HepG2 (cell line): Measurements from ENCODE around the gene VEGFB. TPM values are rescaled to one million over a fixed set of nuclear protein-coding genes. Genes with fewer than 3 reads are reported as not detected.
A peak's percentile ranks its signal among the peaks of the same experiment; 100 is the strongest.

Source experiments
- FOXP4 ChIP-seq: sonication (generic); formaldehyde crosslinking; IDR thresholded peaks from 2 replicates; pipeline ENCODE4 v1.4.0; 2020; ENCODE audit warnings: missing genetic modification reagents
- MAZ ChIP-seq, 2 experiments: sonication (generic) in 1 of 2; formaldehyde crosslinking in 1 of 2; IDR thresholded peaks; 2 replicates each; pipeline versions ENCODE4 v1.5.0 to v1.6.1; 2012 to 2020; ENCODE audit warnings: low read depth in 2 of 2, mild to moderate bottlenecking in 2 of 2, borderline replicate concordance in 1 of 2, improper control_type of control experiment in 1 of 2, low read length in 1 of 2, missing genetic modification reagents in 1 of 2, moderate library complexity in 1 of 2
- MXI1 ChIP-seq: IDR thresholded peaks from 3 replicates; pipeline ENCODE4 v1.6.1; 2012; ENCODE audit warnings: low read depth, low read length, inconsistent platforms, borderline replicate concordance
- PCBP1 ChIP-seq: fragments of 200-400 bp; formaldehyde crosslinking; IDR thresholded peaks from 2 replicates; pipeline ENCODE4 v1.6.1; 2017; ENCODE audit warnings: mild to moderate bottlenecking, low read depth, low read length, borderline replicate concordance
- ZNF556 ChIP-seq: sonication (generic); formaldehyde crosslinking; IDR thresholded peaks from 2 replicates; pipeline ENCODE4 v1.4.0; 2020; ENCODE audit warnings: mild to moderate bottlenecking, missing genetic modification reagents, borderline replicate concordance
- ZNF746 ChIP-seq: sonication (generic); formaldehyde crosslinking; IDR thresholded peaks from 2 replicates; pipeline ENCODE4 v1.8.0; 2022; ENCODE audit warnings: mild to moderate bottlenecking, missing genetic modification reagents
- ZNF776 ChIP-seq: sonication (generic); formaldehyde crosslinking; IDR thresholded peaks from 2 replicates; pipeline ENCODE4 v1.4.0; 2020; ENCODE audit warnings: mild to moderate bottlenecking, missing genetic modification reagents
- ZNF777 ChIP-seq: sonication (generic); formaldehyde crosslinking; IDR thresholded peaks from 2 replicates; pipeline ENCODE4 v1.4.0; 2020; ENCODE audit warnings: missing genetic modification reagents
- ZSCAN25 ChIP-seq: sonication (generic); formaldehyde crosslinking; IDR thresholded peaks from 2 replicates; pipeline ENCODE4 v1.8.0; 2022; ENCODE audit warnings: mild to moderate bottlenecking, missing genetic modification reagents
- ZSCAN5A ChIP-seq: sonication (generic); formaldehyde crosslinking; IDR thresholded peaks from 2 replicates; pipeline ENCODE4 v1.8.0; 2022; ENCODE audit warnings: mild to moderate bottlenecking, missing genetic modification reagents, borderline replicate concordance
- polyA plus RNA-seq, 8 experiments: library from polyadenylated mRNA; depleted of rRNA in 3 of 8; stranded (reverse) in 7 of 8; unstranded in 1 of 8; fragments of >200 nt; fragmentation: Illumina TruSeq in 4 of 8; extraction: Trizol in 4 of 8; gene quantifications; 2 replicates each; pipeline versions ENCODE4 v1.2.1 to v1.2.3, GENCODE V29; 2011 to 2016; ENCODE audit warnings: low read depth in 4 of 8, missing spikeins in 1 of 8, mixed read lengths in 1 of 8; ENCODE audit not compliant: insufficient read depth in 1 of 8
- total RNA-seq, 5 experiments: library from RNA; depleted of rRNA; stranded (reverse); fragments of >200 nt; fragmentation: Illumina TruSeq; extraction: Trizol; gene quantifications; 2 replicates each; pipeline ENCODE4 v1.2.3, GENCODE V29; 2016; ENCODE audit warnings: low read depth in 1 of 5
- TF ChIP-seq, protein P1 (sequence below), 2 experiments: fragments of 450-650 bp in 1 of 2; sonication (generic) in 1 of 2; formaldehyde crosslinking in 1 of 2; IDR thresholded peaks; 2 replicates each; pipeline versions ENCODE4 v1.6.1 to v1.8.0; 2016 to 2022; ENCODE audit warnings: antibody characterized with exemption in 1 of 2, mild to moderate bottlenecking in 1 of 2, missing genetic modification reagents in 1 of 2
- TF ChIP-seq, protein P2 (sequence below): sonication (generic); formaldehyde crosslinking; IDR thresholded peaks from 2 replicates; pipeline ENCODE4 v1.5.0; 2020; ENCODE audit warnings: missing genetic modification reagents, mild to moderate bottlenecking, borderline replicate concordance

VEGFB gene
- total and polyA plus RNA-seq, 2 of the 13 experiments (the other 11 are each of a cell fraction or from before 2014, with no cell fraction given), result 9.0 to 11.3 TPM

GRCh38 chr11:64268025-64268892 is 33.9 kb downstream of the VEGFB start (continued):
- TF ChIP-seq, protein P1, sequence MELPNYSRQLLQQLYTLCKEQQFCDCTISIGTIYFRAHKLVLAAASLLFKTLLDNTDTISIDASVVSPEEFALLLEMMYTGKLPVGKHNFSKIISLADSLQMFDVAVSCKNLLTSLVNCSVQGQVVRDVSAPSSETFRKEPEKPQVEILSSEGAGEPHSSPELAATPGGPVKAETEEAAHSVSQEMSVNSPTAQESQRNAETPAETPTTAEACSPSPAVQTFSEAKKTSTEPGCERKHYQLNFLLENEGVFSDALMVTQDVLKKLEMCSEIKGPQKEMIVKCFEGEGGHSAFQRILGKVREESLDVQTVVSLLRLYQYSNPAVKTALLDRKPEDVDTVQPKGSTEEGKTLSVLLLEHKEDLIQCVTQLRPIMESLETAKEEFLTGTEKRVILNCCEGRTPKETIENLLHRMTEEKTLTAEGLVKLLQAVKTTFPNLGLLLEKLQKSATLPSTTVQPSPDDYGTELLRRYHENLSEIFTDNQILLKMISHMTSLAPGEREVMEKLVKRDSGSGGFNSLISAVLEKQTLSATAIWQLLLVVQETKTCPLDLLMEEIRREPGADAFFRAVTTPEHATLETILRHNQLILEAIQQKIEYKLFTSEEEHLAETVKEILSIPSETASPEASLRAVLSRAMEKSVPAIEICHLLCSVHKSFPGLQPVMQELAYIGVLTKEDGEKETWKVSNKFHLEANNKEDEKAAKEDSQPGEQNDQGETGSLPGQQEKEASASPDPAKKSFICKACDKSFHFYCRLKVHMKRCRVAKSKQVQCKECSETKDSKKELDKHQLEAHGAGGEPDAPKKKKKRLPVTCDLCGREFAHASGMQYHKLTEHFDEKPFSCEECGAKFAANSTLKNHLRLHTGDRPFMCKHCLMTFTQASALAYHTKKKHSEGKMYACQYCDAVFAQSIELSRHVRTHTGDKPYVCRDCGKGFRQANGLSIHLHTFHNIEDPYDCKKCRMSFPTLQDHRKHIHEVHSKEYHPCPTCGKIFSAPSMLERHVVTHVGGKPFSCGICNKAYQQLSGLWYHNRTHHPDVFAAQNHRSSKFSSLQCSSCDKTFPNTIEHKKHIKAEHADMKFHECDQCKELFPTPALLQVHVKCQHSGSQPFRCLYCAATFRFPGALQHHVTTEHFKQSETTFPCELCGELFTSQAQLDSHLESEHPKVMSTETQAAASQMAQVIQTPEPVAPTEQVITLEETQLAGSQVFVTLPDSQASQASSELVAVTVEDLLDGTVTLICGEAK (IDR thresholded peaks at IDR 0.05), result no peak
- TF ChIP-seq, protein P1 (CRISPR knock-in tag; IDR thresholded peaks at IDR 0.05), result no peak
- TF ChIP-seq ZNF746 (CRISPR knock-in tag), result no peak
- no peak for TF ChIP-seq MXI1
- TF ChIP-seq ZNF777 (CRISPR knock-in tag), result no peak
- TF ChIP-seq ZNF556 (CRISPR knock-in tag), result no peak
- TF ChIP-seq ZSCAN5A (CRISPR knock-in tag), result no peak
- no peak for TF ChIP-seq MAZ (IDR thresholded peaks at IDR 0.05; ENCODE audit: borderline replicate concordance, low read depth, low read length)
- TF ChIP-seq MAZ (CRISPR knock-in tag; IDR thresholded peaks at IDR 0.05; ENCODE audit: low read depth), result no peak
- no peak for TF ChIP-seq ZSCAN25 (CRISPR knock-in tag)
- TF ChIP-seq PCBP1, result 0 out of 2 replicates have a peak, but pooled peaks have one; percentile 9
- TF ChIP-seq, protein P2, sequence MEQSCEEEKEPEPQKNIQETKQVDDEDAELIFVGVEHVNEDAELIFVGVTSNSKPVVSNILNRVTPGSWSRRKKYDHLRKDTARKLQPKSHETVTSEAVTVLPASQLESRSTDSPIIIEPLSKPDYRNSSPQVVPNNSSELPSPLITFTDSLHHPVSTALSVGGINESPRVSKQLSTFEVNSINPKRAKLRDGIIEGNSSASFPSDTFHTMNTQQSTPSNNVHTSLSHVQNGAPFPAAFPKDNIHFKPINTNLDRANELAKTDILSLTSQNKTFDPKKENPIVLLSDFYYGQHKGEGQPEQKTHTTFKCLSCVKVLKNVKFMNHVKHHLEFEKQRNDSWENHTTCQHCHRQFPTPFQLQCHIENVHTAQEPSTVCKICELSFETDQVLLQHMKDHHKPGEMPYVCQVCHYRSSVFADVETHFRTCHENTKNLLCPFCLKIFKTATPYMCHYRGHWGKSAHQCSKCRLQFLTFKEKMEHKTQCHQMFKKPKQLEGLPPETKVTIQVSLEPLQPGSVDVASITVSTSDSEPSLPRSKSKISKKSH (CRISPR knock-in tag), result 0 out of 2 replicates have a peak, but pooled peaks have one; percentile 13
- 0 out of 2 replicates have a peak, but pooled peaks have one; percentile 15 for TF ChIP-seq FOXP4 (CRISPR knock-in tag)
- TF ChIP-seq ZNF776 (CRISPR knock-in tag), result no peak
